NCI-H524 treated with DMSO at 0.1 percent for 48 hours (cell line): Measurements from ENCODE around the gene KLRC2.
"Not testable (repeated sequence)": the region's sequence is repeated elsewhere in the genome, so short reads cannot be mapped to it uniquely, and the experiment has no call there.

Experiments used
- DNase-seq: peaks from one replicate; lab custom pipeline; 2025; lab: John Stamatoyannopoulos, UW

The KLRC2 gene

GRCh38 chr12:10405294-10405693 lies 30.5 kb downstream of the KLRC2 start:
- DNase-seq: no peak

DNA sequence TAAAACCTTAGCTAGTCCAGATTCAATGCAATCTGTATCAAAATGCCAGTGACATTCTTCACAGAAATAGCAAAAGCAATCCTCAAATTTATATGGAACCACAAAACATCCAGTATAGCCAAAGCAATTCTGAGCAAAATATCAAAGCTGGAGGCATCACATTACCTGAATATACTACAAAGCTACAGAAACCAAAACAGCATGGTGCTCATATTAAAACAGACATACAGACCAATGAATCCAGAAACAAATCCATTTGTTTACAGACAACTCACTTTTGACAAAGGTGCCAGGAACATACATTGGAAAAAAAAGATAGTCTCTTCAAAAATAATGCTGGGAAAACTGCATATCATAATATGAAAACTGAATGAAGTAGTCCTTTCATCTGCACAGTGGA lies 31.0 kb downstream of the KLRC2 start:
- DNase-seq: no peak

DNA sequence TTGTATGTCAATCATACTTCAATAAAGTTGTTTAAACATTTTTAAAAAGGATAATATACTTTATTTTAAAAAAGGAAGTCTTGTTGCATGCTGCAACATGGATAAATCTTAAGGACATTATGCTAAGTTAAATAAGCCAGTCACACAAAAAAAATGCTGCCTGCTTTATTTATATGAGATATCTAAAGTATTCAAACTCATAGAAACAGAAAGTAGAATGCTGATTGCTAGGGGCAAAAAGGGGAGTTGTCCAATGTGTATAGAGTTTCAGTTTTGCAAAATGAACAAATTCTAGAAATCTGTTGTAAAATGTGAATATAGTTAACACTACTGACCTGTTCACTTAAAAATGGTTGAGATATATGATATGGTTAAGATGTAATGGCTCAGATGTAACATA lies 35.0 kb downstream of the KLRC2 start:
- DNase-seq: no peak

- DNase-seq: no peak
Measured at GRCh38 chr12:10398168-10398567, 37.6 kb downstream of the KLRC2 start.

DNA sequence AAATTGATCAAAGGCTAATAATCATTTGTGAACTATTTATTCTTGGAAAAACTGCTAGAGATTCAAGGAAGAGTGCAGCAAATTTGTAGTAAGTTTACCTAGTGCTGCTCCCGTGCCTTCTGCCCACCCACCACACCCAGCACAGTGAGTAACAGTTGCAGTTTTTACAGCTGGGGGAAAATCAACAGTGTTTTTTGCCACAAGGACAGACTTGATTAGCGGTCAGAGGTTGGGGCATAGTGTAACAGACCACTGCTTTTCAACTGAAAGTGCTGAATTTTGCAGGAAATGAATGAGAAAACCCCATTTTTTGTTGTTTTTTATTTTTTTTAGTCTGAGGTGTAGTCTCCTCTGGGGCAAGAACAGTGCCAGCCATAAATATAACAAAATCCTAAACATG lies 38.5 kb downstream of the KLRC2 start:
- DNase-seq: no peak

GRCh38 chr12:10396176-10396575 lies 39.6 kb downstream of the KLRC2 start:
- not testable (repeated sequence) for DNase-seq

- DNase-seq: no peak
Measured at GRCh38 chr12:10395390-10395998, 40.3 kb downstream of the KLRC2 start.

DNA sequence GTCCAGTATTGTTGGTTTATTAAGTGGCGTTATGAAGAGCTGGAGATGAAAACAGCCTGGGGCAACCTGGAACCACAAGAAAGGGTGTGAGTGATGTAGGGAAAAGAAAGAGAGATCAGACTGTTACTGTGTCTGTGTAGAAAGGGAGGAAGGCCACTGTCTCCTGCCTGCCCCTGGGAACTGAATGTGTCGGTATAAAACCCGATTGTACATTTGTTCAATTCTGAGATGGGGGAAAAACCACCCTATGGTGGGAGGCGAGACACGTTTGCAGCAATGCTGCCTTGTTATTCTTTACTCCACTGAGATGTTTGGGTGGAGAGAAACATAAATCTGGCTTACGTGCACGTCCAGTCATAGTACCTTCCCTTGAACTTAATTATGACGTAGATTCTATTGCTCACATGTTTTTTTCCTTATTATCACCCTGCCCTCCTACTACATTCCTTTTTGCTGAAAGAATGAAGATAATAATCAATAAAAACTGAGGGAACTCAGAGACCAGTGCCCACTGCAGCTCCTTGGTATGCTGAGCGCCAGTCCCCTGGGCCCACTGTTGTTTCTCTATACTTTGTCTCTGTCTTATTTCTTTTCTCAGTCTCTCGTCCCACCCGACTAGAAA lies 41.2 kb downstream of the KLRC2 start:
- DNase-seq: not testable (repeated sequence)

- no peak for DNase-seq
Measured at GRCh38 chr12:10393291-10393690, 42.5 kb downstream of the KLRC2 start.

DNA sequence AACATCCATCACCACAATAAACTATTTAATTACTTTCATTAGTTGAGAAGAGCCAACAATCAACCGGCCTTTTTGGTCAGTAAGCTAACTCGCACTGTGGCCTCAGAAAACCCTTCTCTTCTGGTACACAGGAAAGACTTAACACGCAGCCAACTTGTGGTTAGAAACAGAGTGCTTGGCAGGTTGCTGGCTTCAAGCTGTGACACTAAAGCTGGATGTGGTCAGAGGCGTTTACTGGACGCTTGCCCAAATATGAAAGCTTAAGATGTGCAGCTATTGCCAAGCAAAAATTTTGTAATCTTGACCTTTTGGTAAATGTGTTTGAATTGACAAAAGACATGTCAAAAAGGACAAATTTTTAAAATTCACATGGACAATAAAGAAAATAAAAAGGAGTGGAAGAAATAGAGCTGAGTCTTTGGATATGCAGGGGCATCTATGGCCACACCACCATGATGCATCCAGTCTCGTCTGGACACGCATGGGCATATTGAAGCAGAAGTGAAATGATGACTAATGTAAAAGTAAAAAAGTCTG lies 43.3 kb downstream of the KLRC2 start:
- no peak for DNase-seq

DNA sequence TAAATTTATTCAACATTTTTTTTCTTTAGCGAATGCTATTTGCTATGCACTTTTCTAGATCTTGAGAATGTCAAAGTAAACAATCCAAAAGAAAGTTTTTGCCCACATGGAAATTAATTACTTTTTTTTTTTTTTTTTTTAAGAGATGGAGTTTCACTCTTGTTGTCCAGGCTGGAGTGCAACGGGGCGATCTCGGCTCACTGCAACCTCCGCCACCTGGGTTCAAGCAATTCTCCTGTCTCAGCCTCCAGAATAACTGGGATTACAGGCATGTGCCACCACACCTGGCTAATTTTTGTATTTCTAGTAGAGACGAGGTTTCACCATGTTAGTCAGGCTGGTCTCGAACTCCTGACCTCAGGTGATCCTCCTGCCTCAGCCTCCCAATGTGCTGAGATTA lies 44.8 kb downstream of the KLRC2 start:
- not testable (repeated sequence) for DNase-seq

- DNase-seq: no peak
Measured at GRCh38 chr12:10389904-10390303, 45.9 kb downstream of the KLRC2 start, which contains the start of gene KLRK1. KLRK1 (minus strand) TSS chr12:10390041; CDS start chr12:10388810, 1,231 bp downstream.

DNA sequence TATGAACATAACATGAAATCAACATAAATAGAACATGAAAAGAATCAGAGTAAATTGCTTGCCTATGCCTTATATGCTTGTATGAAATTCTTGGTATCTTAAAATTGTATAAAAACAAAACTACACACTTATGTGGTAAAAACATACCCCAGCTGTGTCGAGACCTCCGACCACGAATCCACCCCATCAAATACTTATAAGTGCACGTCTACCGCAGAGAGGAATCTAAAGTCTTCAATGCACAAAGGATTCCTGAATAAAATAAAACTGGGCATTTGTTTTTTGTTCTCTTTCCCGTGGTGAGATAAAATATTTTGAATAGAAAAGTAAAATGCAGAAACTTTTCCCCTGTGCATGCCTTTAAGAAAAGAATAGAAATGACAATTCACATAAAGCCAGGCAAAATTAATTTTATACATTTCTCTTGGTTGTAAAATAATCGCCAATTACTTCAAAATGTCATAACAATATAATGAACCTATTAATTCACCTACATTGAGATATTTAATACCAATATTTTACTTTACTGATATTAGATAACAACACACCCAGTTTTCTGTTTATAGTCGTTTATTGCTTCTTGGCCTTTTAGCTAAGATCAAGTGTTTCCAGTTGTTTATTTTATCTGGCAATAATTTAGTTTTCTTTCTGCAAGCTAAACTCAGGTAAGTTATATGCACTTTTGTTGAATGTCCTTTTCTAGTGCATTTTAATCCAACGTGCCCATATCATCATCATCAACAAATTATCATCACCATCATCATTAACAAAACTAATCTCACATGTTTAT lies 47.0 kb downstream of the KLRC2 start:
- DNase-seq: no peak

DNA sequence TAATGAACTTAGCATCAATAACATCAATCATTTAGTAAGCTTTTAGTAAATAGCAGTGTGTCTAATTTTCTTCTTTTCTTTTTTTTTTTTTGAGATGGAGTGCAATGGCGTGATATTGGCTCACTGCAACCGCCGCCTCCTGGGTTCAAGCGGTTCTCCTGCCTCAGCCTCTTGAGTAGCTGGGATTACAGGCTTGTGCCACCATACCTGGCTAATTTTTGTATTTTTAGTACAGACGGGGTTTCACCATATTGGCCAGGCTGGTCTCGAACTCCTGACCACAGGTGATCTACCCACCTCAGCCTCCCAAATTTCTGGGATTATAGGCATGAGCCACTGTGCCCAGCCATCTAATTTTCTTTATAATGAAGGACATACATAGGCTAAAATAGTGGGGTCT lies 48.3 kb downstream of the KLRC2 start:
- not testable (repeated sequence) for DNase-seq

- no peak for DNase-seq
Measured at GRCh38 chr12:10386857-10387256, 49.0 kb downstream of the KLRC2 start.

GRCh38 chr12:10385166-10385613 lies 50.6 kb downstream of the KLRC2 start:
- DNase-seq: no peak

GRCh38 chr12:10384191-10384590 lies 51.6 kb downstream of the KLRC2 start:
- no peak for DNase-seq

- DNase-seq: no peak
Measured at GRCh38 chr12:10381928-10382628, 53.7 kb downstream of the KLRC2 start.
